K562 (cell line): ENCODE results near the gene AMFR.

ENCODE experiments used
- CHD2 ChIP-seq: IDR thresholded peaks from 2 replicates; pipeline ENCODE4 v1.6.1; 2011; ENCODE audit warnings: low read depth, low read length
- ELF1 ChIP-seq: fragments of 200-800 bp; sonication (Bioruptor generic); IDR thresholded peaks from 2 replicates; pipeline ENCODE4 v1.6.1; 2016; ENCODE audit warnings: missing genetic modification characterization, missing compliant biosample characterization
- FOXK2 ChIP-seq, 2 experiments: fragments of 450-650 bp; IDR thresholded peaks in 1 of 2; conservative IDR thresholded peaks in 1 of 2; 2 replicates each; pipeline ENCODE4 v1.6.1; 2016; ENCODE audit warnings: low read depth in 2 of 2, mild to moderate bottlenecking in 1 of 2
- FUS ChIP-seq: fragments of 200-400 bp; formaldehyde crosslinking; optimal IDR thresholded peaks from 2 replicates; pipeline ENCODE3; 2017; ENCODE audit warnings: low read depth, low read length
- MEF2A ChIP-seq: IDR thresholded peaks from 2 replicates; pipeline ENCODE4 v1.6.1; 2011; ENCODE audit warnings: low read depth, mild to moderate bottlenecking, low read length, moderate library complexity; ENCODE audit not compliant: control insufficient read depth
- XRCC3 ChIP-seq: fragments of 450-650 bp; IDR thresholded peaks from 2 replicates; pipeline ENCODE4 v1.6.1; 2017; ENCODE audit warnings: mild to moderate bottlenecking, moderate library complexity
- ZBTB8A ChIP-seq: fragments of 450-650 bp; IDR thresholded peaks from 2 replicates; pipeline ENCODE4 v1.6.1; 2018; ENCODE audit warnings: mild to moderate bottlenecking, moderate library complexity; ENCODE audit not compliant: partially characterized antibody
- ZKSCAN3 ChIP-seq: fragments of 250-450 bp; sonication (Bioruptor Pico); IDR thresholded peaks from 2 replicates; pipeline ENCODE4 v1.4.0; 2020
- ZNF23 ChIP-seq: fragments of 250-450 bp; sonication (Bioruptor Pico); IDR thresholded peaks from 2 replicates; pipeline ENCODE4 v1.4.0; 2020; ENCODE audit warnings: mild to moderate bottlenecking
- TF ChIP-seq, protein P1 (sequence below), 3 experiments: IDR thresholded peaks in 2 of 3; conservative IDR thresholded peaks in 1 of 3; 2 replicates each; pipeline ENCODE4 v1.5.1; 2011 to 2012; ENCODE audit warnings: low read length in 3 of 3, mild to moderate bottlenecking in 3 of 3, control low read depth in 2 of 3, improper control_type of control experiment in 1 of 3, inconsistent platforms in 1 of 3, low read depth in 1 of 3, mixed read lengths in 1 of 3, moderate library complexity in 1 of 3; ENCODE audit not compliant: insufficient read depth in 2 of 3
- TF ChIP-seq, protein P2 (sequence below): sonication (generic); formaldehyde crosslinking; IDR thresholded peaks from 2 replicates; pipeline ENCODE4 v1.9.0; 2022; ENCODE audit warnings: mild to moderate bottlenecking, missing genetic modification reagents

GRCh38 chr16:56319376-56319775 is 106.0 kb downstream of the AMFR start:
- no peak for TF ChIP-seq ZNF23 (CRISPR knock-in tag)
- no peak for TF ChIP-seq XRCC3
- no peak for TF ChIP-seq FUS
- TF ChIP-seq CHD2, result no peak
- TF ChIP-seq ELF1 (tag), result no peak
- TF ChIP-seq, protein P1, sequence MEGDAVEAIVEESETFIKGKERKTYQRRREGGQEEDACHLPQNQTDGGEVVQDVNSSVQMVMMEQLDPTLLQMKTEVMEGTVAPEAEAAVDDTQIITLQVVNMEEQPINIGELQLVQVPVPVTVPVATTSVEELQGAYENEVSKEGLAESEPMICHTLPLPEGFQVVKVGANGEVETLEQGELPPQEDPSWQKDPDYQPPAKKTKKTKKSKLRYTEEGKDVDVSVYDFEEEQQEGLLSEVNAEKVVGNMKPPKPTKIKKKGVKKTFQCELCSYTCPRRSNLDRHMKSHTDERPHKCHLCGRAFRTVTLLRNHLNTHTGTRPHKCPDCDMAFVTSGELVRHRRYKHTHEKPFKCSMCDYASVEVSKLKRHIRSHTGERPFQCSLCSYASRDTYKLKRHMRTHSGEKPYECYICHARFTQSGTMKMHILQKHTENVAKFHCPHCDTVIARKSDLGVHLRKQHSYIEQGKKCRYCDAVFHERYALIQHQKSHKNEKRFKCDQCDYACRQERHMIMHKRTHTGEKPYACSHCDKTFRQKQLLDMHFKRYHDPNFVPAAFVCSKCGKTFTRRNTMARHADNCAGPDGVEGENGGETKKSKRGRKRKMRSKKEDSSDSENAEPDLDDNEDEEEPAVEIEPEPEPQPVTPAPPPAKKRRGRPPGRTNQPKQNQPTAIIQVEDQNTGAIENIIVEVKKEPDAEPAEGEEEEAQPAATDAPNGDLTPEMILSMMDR (IDR thresholded peaks at IDR 0.05 in 2 of 3, conservative IDR thresholded peaks at IDR 0.05 in 1 of 3; ENCODE audit: insufficient read depth in 2 of 3, low read depth in 1 of 3, low read length in 3 of 3), result no peak
- TF ChIP-seq, protein P2, sequence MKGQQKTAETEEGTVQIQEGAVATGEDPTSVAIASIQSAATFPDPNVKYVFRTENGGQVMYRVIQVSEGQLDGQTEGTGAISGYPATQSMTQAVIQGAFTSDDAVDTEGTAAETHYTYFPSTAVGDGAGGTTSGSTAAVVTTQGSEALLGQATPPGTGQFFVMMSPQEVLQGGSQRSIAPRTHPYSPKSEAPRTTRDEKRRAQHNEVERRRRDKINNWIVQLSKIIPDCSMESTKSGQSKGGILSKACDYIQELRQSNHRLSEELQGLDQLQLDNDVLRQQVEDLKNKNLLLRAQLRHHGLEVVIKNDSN (CRISPR knock-in tag), result no peak
- no peak for TF ChIP-seq MEF2A
- no peak for TF ChIP-seq ZKSCAN3 (CRISPR knock-in tag)
- no peak for TF ChIP-seq ZBTB8A
- no peak for TF ChIP-seq FOXK2 (conservative IDR thresholded peaks at IDR 0.05 in 1 of 2, IDR thresholded peaks at IDR 0.05 in 1 of 2; ENCODE audit: low read depth in 2 of 2)
